HL-60 (cell line): ENCODE results near the gene ACOXL.

ENCODE experiments used
- DNase-seq, 2 experiments: peaks; one replicate each; pipeline ENCODE4 v3.0.0-alpha.2; 2010 to 2020; ENCODE audit warnings: low read depth in 1 of 2, low spot score in 1 of 2
- H3K27ac ChIP-seq: fragments of 250-450 bp; sonication (Bioruptor Pico); replicated peaks from 2 replicates; pipeline ENCODE4 v1.5.1; 2020; ENCODE audit warnings: mild to moderate bottlenecking, moderate library complexity
- H3K27me3 ChIP-seq: fragments of 250-450 bp; sonication (Bioruptor Pico); 2 replicates; pipeline ENCODE4 v1.5.1; 2021; ENCODE audit warnings: mild to moderate bottlenecking, moderate library complexity; ENCODE audit not compliant: insufficient read depth, poor library complexity, severe bottlenecking
- H3K4me3 ChIP-seq: replicated peaks from 2 replicates; pipeline ENCODE4 v1.5.1; 2011; ENCODE audit warnings: mild to moderate bottlenecking, control low read depth, low read length; ENCODE audit not compliant: insufficient read depth
- GABPA ChIP-seq: IDR thresholded peaks from 2 replicates; pipeline ENCODE4 v1.6.1; 2012; ENCODE audit warnings: low read depth
- POLR2AphosphoS5 ChIP-seq: IDR thresholded peaks from 2 replicates; pipeline ENCODE4 v1.6.1; 2012; ENCODE audit warnings: low read depth
- SPI1 ChIP-seq: IDR thresholded peaks from 2 replicates; pipeline ENCODE4 v1.6.1; 2012; ENCODE audit warnings: low read depth, mild to moderate bottlenecking, borderline replicate concordance
- TF ChIP-seq, protein P1 (sequence below): IDR thresholded peaks from 2 replicates; pipeline ENCODE4 v1.6.1; 2012; ENCODE audit warnings: low read depth; ENCODE audit not compliant: insufficient replicate concordance
- TF ChIP-seq, protein P2 (sequence below): IDR thresholded peaks from one replicate; pipeline ENCODE4 v1.5.1; 2011; ENCODE audit warnings: low read length, control low read depth, inconsistent platforms; ENCODE audit not compliant: insufficient read depth

The ACOXL gene

DNA sequence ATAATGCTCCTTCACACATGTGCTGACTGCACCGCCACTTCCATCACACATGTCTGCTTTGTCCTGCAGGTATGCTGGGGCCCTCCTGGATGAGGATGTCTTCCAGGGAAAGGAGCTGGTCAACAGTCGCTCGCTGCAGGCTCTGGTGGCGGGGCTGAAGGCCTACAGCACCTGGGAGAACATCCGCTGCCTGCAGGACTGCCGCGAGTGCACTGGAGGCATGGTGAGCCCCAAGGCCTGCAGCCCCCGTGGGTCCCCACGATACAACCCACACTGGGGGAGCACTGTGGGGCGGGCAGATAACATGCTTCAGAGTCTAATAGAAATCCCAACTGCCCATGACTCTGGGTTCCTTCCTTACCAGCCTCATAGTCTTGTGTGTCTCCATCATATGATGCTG, 201.0 kb downstream of the ACOXL start:
- Histone ChIP-seq H3K27me3 (no peaks in the 10 kb centered on the region), H3K4me3 (no peak overlapping the region), H3K27ac (no peak overlapping the region)
- TF ChIP-seq, protein P1, sequence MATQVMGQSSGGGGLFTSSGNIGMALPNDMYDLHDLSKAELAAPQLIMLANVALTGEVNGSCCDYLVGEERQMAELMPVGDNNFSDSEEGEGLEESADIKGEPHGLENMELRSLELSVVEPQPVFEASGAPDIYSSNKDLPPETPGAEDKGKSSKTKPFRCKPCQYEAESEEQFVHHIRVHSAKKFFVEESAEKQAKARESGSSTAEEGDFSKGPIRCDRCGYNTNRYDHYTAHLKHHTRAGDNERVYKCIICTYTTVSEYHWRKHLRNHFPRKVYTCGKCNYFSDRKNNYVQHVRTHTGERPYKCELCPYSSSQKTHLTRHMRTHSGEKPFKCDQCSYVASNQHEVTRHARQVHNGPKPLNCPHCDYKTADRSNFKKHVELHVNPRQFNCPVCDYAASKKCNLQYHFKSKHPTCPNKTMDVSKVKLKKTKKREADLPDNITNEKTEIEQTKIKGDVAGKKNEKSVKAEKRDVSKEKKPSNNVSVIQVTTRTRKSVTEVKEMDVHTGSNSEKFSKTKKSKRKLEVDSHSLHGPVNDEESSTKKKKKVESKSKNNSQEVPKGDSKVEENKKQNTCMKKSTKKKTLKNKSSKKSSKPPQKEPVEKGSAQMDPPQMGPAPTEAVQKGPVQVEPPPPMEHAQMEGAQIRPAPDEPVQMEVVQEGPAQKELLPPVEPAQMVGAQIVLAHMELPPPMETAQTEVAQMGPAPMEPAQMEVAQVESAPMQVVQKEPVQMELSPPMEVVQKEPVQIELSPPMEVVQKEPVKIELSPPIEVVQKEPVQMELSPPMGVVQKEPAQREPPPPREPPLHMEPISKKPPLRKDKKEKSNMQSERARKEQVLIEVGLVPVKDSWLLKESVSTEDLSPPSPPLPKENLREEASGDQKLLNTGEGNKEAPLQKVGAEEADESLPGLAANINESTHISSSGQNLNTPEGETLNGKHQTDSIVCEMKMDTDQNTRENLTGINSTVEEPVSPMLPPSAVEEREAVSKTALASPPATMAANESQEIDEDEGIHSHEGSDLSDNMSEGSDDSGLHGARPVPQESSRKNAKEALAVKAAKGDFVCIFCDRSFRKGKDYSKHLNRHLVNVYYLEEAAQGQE, result no peak
- TF ChIP-seq GABPA, result no peak
- TF ChIP-seq SPI1, result no peak
- no peak for TF ChIP-seq POLR2AphosphoS5
- no peak for DNase-seq

DNA sequence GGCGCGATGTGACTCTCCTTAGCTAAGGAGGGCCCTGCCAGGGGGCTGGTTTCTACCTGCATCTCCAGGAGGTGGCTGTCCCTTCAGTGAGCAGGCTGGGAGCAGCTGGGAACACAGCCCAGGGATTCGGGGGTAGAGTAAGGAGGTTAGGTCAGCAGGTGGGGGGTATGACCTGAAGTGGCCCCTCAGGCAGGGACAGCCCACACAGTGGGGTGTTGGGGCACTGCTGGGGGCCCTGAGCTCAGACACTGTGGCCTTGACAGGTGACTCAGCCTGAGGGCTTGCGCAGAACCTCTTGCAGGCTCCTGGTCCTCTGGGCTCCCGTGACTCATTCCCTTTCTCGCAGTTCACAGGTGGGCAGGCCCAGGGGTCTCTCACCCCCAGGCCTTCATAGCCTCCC, 202.6 kb downstream of the ACOXL start:
- Histone ChIP-seq H3K27me3 (no peaks in the 10 kb centered on the region), H3K4me3 (no peak overlapping the region), H3K27ac (no peak overlapping the region)
- TF ChIP-seq, protein P2, sequence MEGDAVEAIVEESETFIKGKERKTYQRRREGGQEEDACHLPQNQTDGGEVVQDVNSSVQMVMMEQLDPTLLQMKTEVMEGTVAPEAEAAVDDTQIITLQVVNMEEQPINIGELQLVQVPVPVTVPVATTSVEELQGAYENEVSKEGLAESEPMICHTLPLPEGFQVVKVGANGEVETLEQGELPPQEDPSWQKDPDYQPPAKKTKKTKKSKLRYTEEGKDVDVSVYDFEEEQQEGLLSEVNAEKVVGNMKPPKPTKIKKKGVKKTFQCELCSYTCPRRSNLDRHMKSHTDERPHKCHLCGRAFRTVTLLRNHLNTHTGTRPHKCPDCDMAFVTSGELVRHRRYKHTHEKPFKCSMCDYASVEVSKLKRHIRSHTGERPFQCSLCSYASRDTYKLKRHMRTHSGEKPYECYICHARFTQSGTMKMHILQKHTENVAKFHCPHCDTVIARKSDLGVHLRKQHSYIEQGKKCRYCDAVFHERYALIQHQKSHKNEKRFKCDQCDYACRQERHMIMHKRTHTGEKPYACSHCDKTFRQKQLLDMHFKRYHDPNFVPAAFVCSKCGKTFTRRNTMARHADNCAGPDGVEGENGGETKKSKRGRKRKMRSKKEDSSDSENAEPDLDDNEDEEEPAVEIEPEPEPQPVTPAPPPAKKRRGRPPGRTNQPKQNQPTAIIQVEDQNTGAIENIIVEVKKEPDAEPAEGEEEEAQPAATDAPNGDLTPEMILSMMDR, result no peak
- TF ChIP-seq GABPA (no peak), POLR2AphosphoS5 (no peak), SPI1 (no peak)
- TF ChIP-seq, protein P1, result no peak
- DNase-seq, result no peak

DNA sequence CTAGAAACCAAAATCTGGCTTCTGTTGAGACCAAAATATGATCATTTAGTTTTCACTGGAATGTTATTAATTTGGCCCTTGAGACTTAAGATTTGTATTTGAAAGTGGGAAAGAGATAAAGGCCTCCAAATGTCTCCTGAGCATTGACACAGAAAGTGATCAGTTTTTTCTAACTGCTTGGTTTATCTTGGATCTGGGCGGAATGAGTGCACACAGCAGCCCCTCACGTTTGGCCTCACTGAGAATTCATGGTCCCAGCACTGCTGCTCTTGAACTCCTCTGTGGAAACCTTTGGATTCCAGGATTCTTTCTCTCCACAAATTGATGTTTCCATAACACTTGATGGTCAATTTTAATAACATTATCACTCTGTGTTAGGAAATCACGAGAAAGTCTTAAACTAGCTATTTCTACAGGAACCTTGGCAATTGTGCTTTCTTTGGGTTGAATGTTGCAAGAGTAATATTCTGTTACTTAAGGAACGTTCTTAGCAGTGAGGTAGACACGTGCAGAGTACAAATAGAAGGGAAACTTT, 208.1 kb downstream of the ACOXL start:
- no peak for DNase-seq
- TF ChIP-seq GABPA (no peak), POLR2AphosphoS5 (no peak), SPI1 (no peak)
- TF ChIP-seq, protein P1, result no peak
- TF ChIP-seq, protein P2, result no peak
- Histone ChIP-seq H3K27me3 (no peaks in the 10 kb centered on the region), H3K4me3 (no peak overlapping the region), H3K27ac (no peak overlapping the region)

DNA sequence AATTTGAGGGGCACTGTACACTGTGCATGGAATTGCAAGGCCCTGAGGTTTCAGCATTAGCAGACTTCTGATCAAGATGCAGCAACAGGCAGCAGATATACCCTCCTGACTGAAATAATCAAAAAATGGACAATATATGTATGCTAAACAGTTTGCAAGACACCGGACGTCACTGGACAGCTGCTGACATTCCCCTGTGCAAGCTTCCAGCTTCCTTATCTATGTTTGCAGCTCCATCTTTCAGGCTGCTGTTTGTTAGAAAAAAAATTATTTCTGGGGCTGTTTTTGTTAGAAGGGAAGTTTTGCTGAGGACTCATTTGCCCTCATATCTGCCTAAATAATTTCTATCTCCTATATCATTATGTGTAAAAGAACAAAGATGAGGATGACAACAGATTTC, 208.9 kb downstream of the ACOXL start:
- Histone ChIP-seq H3K27me3 (no peaks in the 10 kb centered on the region), H3K4me3 (no peak overlapping the region), H3K27ac (no peak overlapping the region)
- DNase-seq, result no peak
- TF ChIP-seq, protein P2, result no peak
- TF ChIP-seq, protein P1, result no peak
- TF ChIP-seq GABPA (no peak), SPI1 (no peak), POLR2AphosphoS5 (no peak)
